OCI-LY7 (cell line): ENCODE results near the gene CD79A.

Experiments used
- CTCF ChIP-seq: fragments of 200-600 bp; sonication (generic); conservative IDR thresholded peaks from 2 replicates; pipeline ENCODE4 v1.5.1; 2014; ENCODE audit warnings: mild to moderate bottlenecking, antibody characterized with exemption, low read length, moderate library complexity, mixed read lengths
- EZH2phosphoT487 ChIP-seq: fragments of 200-600 bp; sonication (generic); IDR thresholded peaks from 2 replicates; pipeline ENCODE4 v1.6.1; 2018; ENCODE audit warnings: low read depth, borderline replicate concordance, mild to moderate bottlenecking, mixed run types, antibody characterized with exemption, low read length, moderate library complexity, mixed read lengths

DNA sequence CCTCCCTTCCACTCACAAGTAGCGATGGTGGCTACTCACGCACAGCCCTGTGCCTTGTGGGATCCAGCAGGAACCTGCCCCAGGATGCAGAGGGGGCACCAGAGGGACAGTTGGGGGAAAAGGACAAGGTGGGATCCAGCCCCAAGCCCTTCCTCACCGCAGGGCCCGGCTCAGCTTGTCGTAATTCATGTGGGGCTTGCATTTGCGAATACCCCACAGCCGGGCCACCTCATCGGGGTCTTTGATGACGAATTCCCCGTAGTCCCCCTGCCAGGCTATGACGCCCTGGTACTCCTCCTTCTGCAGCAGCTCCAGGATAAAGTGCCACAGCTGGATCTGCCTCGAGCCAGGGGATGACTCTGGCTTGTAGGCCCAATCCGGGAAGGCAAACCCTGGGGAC lies 32.6 kb downstream of the CD79A start:
- no peak for TF ChIP-seq CTCF
- no peak for TF ChIP-seq EZH2phosphoT487
